GM23338 (cell line): ENCODE data around the gene CDHR3. TPM values are rescaled to one million over a fixed set of nuclear protein-coding genes. Genes with fewer than 3 reads are reported as not detected.

Experiments used
- ATAC-seq: fragments of 200-7000 bp; cut with Tn5 transposase; 3 replicates; pipeline ENCODE4 v1.9.1; 2020
- DNase-seq: peaks from one replicate; pipeline ENCODE4 v3.0.0-alpha.2; 2015; ENCODE audit warnings: low spot score
- H2AFZ ChIP-seq: fragments of 200-600 bp; sonication (generic); 2 replicates; pipeline ENCODE4 v1.8.0; 2016; ENCODE audit warnings: antibody characterized with exemption, mild to moderate bottlenecking, moderate library complexity
- H3F3A ChIP-seq: fragments of 200-600 bp; sonication (generic); replicated peaks from 2 replicates; pipeline ENCODE4 v1.8.0; 2017; ENCODE audit warnings: antibody characterized with exemption, mixed run types, low read depth
- H3K27ac ChIP-seq: fragments of 200-600 bp; sonication (generic); 2 replicates; pipeline ENCODE4 v1.6.1; 2016; ENCODE audit warnings: low read depth
- H3K27me3 ChIP-seq: fragments of 200-600 bp; sonication (generic); 2 replicates; pipeline ENCODE4 v1.8.0; 2016; ENCODE audit warnings: mild to moderate bottlenecking, mixed run types, moderate library complexity; ENCODE audit not compliant: insufficient read depth
- H3K36me3 ChIP-seq: fragments of 200-600 bp; sonication (generic); 2 replicates; pipeline ENCODE4 v1.8.0; 2016; ENCODE audit warnings: mild to moderate bottlenecking; ENCODE audit not compliant: insufficient read depth
- H3K4me1 ChIP-seq: fragments of 200-600 bp; sonication (generic); 2 replicates; pipeline ENCODE4 v1.8.0; 2016; ENCODE audit warnings: mild to moderate bottlenecking, moderate library complexity; ENCODE audit not compliant: insufficient read depth
- H3K4me2 ChIP-seq: fragments of 200-600 bp; sonication (generic); 2 replicates; pipeline ENCODE4 v1.7.1; 2017; ENCODE audit warnings: mixed run types
- H3K4me3 ChIP-seq: fragments of 200-600 bp; sonication (generic); 2 replicates; pipeline ENCODE4 v1.6.1; 2016; ENCODE audit warnings: mixed run types
- H3K79me2 ChIP-seq: fragments of 200-600 bp; sonication (generic); replicated peaks from 2 replicates; pipeline ENCODE4 v1.8.0; 2017; ENCODE audit warnings: mild to moderate bottlenecking; ENCODE audit not compliant: insufficient read depth
- H3K9me2 ChIP-seq: fragments of 200-600 bp; sonication (generic); 2 replicates; pipeline ENCODE4 v1.8.0; 2017; ENCODE audit not compliant: insufficient read depth
- H4K20me1 ChIP-seq: fragments of 200-600 bp; sonication (generic); replicated peaks from 2 replicates; pipeline ENCODE4 v1.8.0; 2017; ENCODE audit warnings: mild to moderate bottlenecking; ENCODE audit not compliant: insufficient read depth
- H3K27ac Mint-ChIP-seq: 2 replicates; pipeline ENCODE4 v1.8.0; 2020; ENCODE audit warnings: inconsistent platforms, mild to moderate bottlenecking, moderate library complexity, mixed read lengths
- H3K27me3 Mint-ChIP-seq: 3 replicates; pipeline ENCODE4 v1.8.0; 2022; ENCODE audit warnings: low read depth, mild to moderate bottlenecking, moderate library complexity, mixed read lengths, inconsistent platforms; ENCODE audit not compliant: insufficient read depth, poor library complexity
- H3K36me3 Mint-ChIP-seq: 3 replicates; pipeline ENCODE4 v1.8.0; 2021; ENCODE audit warnings: low read depth, mild to moderate bottlenecking, inconsistent platforms, moderate library complexity, mixed read lengths
- H3K4me1 Mint-ChIP-seq: 3 replicates; pipeline ENCODE4 v1.8.0; 2020; ENCODE audit warnings: mild to moderate bottlenecking, inconsistent platforms, mixed read lengths
- H3K4me3 Mint-ChIP-seq: 3 replicates; pipeline ENCODE4 v1.8.0; 2021; ENCODE audit warnings: moderate library complexity, mild to moderate bottlenecking, inconsistent platforms, mixed read lengths
- H3K9me3 Mint-ChIP-seq: 3 replicates; pipeline ENCODE4 v1.8.0; 2020; ENCODE audit warnings: moderate library complexity, mild to moderate bottlenecking, inconsistent platforms, mixed read lengths
- CREB1 ChIP-seq: fragments of 250-450 bp; sonication (Bioruptor Pico); IDR thresholded peaks from 2 replicates; pipeline ENCODE4 v1.5.0; 2020; ENCODE audit warnings: low read depth, mild to moderate bottlenecking, moderate library complexity
- CTCF ChIP-seq, 2 experiments: fragments of 200-600 bp in 1 of 2; sonication (generic) in 1 of 2; conservative IDR thresholded peaks; 2 replicates each; pipeline versions ENCODE4 v1.5.1 to v1.6.1; 2016 to 2017; ENCODE audit warnings: antibody characterized with exemption in 2 of 2, low read depth in 2 of 2, mild to moderate bottlenecking in 2 of 2, moderate library complexity in 1 of 2
- ETS1 ChIP-seq: IDR thresholded peaks from 2 replicates; pipeline ENCODE4 v1.6.1; 2016; ENCODE audit warnings: antibody characterized with exemption
- EZH2 ChIP-seq: fragments of 200-600 bp; sonication (generic); IDR thresholded peaks from one replicate; pipeline ENCODE4 v1.8.0; 2017; ENCODE audit warnings: antibody characterized with exemption, mild to moderate bottlenecking, low read depth; ENCODE audit not compliant: unreplicated experiment
- EZH2phosphoT487 ChIP-seq: fragments of 200-600 bp; sonication (generic); IDR thresholded peaks from one replicate; pipeline ENCODE4 v1.8.1; 2018; ENCODE audit warnings: antibody characterized with exemption; ENCODE audit not compliant: unreplicated experiment
- JUNB ChIP-seq: IDR thresholded peaks from one replicate; pipeline ENCODE4 v1.6.1; 2016; ENCODE audit warnings: antibody characterized with exemption; ENCODE audit not compliant: unreplicated experiment
- NANOG ChIP-seq: IDR thresholded peaks from 2 replicates; pipeline ENCODE4 v1.6.1; 2016; ENCODE audit warnings: antibody characterized with exemption, borderline replicate concordance
- POLR2AphosphoS5 ChIP-seq: IDR thresholded peaks from 2 replicates; pipeline ENCODE4 v1.6.1; 2016; ENCODE audit warnings: antibody characterized with exemption, low read depth
- REST ChIP-seq: IDR thresholded peaks from one replicate; pipeline ENCODE4 v1.6.1; 2018; ENCODE audit warnings: antibody characterized with exemption; ENCODE audit not compliant: unreplicated experiment
- STAT1 ChIP-seq: IDR thresholded peaks from one replicate; pipeline ENCODE4 v1.6.1; 2016; ENCODE audit warnings: antibody characterized with exemption; ENCODE audit not compliant: unreplicated experiment
- ZNF114 ChIP-seq: fragments of 250-450 bp; sonication (Bioruptor Pico); IDR thresholded peaks from 2 replicates; pipeline ENCODE4 v1.5.0; 2020; ENCODE audit warnings: mild to moderate bottlenecking, moderate library complexity
- ZNF331 ChIP-seq: fragments of 250-450 bp; sonication (Bioruptor Pico); IDR thresholded peaks from 2 replicates; pipeline ENCODE4 v1.5.0; 2020; ENCODE audit warnings: low read depth, mild to moderate bottlenecking, moderate library complexity
- polyA plus RNA-seq: library from polyadenylated mRNA; unstranded; fragments of >200 nt; fragmentation: Nextera tagmentation; extraction: Ambion mirVana; gene quantifications from 2 replicates; pipeline ENCODE4 v1.2.1, GENCODE V29; 2016
- total RNA-seq: library from RNA; depleted of rRNA; stranded (reverse); fragments of >200 nt; shearing (Covaris generic); gene quantifications from 2 replicates; pipeline ENCODE4 v1.2.3, GENCODE V29; 2014

The CDHR3 gene
- total and polyA plus RNA-seq, 2 experiments from 2014 or later: 5.1 to 12.2 TPM

GRCh38 chr7:105962353-105962752 is 711 bp upstream of the CDHR3 start:
- peaks cover 36% of the 10 kb centered on the region for H3K4me1 Mint-ChIP-seq

GRCh38 chr7:105971845-105972244 is 8.8 kb downstream of the CDHR3 start:
- Histone ChIP-seq H2AFZ (no peak overlapping the region), H3K27ac (no peak overlapping the region), H3K4me3 (no peak overlapping the region), H3K79me2 (no peaks in the 10 kb centered on the region), H4K20me1 (no peaks in the 10 kb centered on the region), H3K4me1 (no peaks in the 10 kb centered on the region), H3K4me2 (no peak overlapping the region), H3F3A (no peaks in the 10 kb centered on the region), H3K36me3 (no peaks in the 10 kb centered on the region), H3K9me2 (0 out of 2 replicates have a peak, but pooled peaks cover 5% of the 10 kb centered on the region), H3K27me3 (no peaks in the 10 kb centered on the region)
- Mint-ChIP-seq H3K4me3 (no peak overlapping the region), H3K4me1 (peaks cover 22% of the 10 kb centered on the region), H3K36me3 (no peaks in the 10 kb centered on the region), H3K9me3 (peaks cover 2% of the 10 kb centered on the region; the same call in 1 of the 3 replicates), H3K27me3 (no peaks in the 10 kb centered on the region), H3K27ac (no peak overlapping the region)
- ATAC-seq (no peak), DNase-seq (no peak)
- TF ChIP-seq EZH2: no peak
- TF ChIP-seq JUNB: no peak
- no peak for TF ChIP-seq EZH2phosphoT487
- TF ChIP-seq ZNF331: no peak
- no peak for TF ChIP-seq CREB1
- TF ChIP-seq NANOG: no peak
- TF ChIP-seq CTCF (conservative IDR thresholded peaks at IDR 0.05; ENCODE audit: low read depth in 2 of 2): no peak
- no peak for TF ChIP-seq POLR2AphosphoS5
- no peak for TF ChIP-seq STAT1
- no peak for TF ChIP-seq REST
- TF ChIP-seq ZNF114 (CRISPR knock-in tag): no peak

More at GRCh38 chr7:105962353-105962752, 711 bp upstream of the CDHR3 start:
- peaks cover 6% of the 10 kb centered on the region for H3K27me3 Mint-ChIP-seq
- Histone ChIP-seq H3K36me3 (no peaks in the 10 kb centered on the region), H2AFZ (no peak overlapping the region), H3K27me3 (no peaks in the 10 kb centered on the region), H3K9me2 (no peaks in the 10 kb centered on the region), H3K79me2 (no peaks in the 10 kb centered on the region), H4K20me1 (no peaks in the 10 kb centered on the region), H3K4me1 (peaks cover 20% of the 10 kb centered on the region), H3F3A (no peaks in the 10 kb centered on the region), H3K4me3 (no peak overlapping the region), H3K27ac (no peak overlapping the region), H3K4me2 (no peak overlapping the region)
- DNase-seq: no peak
- ATAC-seq: no peak
- TF ChIP-seq EZH2 (no peak), CTCF (conservative IDR thresholded peaks at IDR 0.05; ENCODE audit: low read depth in 2 of 2) (no peak), ETS1 (no peak)
- H3K27ac Mint-ChIP-seq: no peak overlapping the region
- H3K9me3 Mint-ChIP-seq: peaks cover 3% of the 10 kb centered on the region; the same call in 1 of the 3 replicates
- no peak overlapping the region for H3K4me3 Mint-ChIP-seq
- H3K36me3 Mint-ChIP-seq: no peaks in the 10 kb centered on the region
